ENCODE measurements around the gene ZBED6.

- TF ChIP-seq CTCF (conservative IDR thresholded peaks at IDR 0.05; ENCODE audit: low read length) (no peak), EZH2phosphoT487 (IDR thresholded peaks at IDR 0.05; ENCODE audit: borderline replicate concordance, low read depth, low read length) (no peak)
Observed at GRCh38 chr1:203794764-203795440, 521 bp upstream of the ZBED6 start.

Measured in OCI-LY7 (cell line).